ENCODE results near the gene IGSF9B.

IGSF9B gene

GRCh38 chr11:133955081-133955891 is 1.5 kb downstream of the IGSF9B start:
- no peak for DNase-seq (ENCODE audit: low read depth in 4 of 4, low spot score in 1 of 4)

GRCh38 chr11:133953999-133954398 is 2.8 kb downstream of the IGSF9B start:
- DNase-seq (ENCODE audit: low read depth in 4 of 4, low spot score in 1 of 4), result no peak

GRCh38 chr11:133953547-133953946 is 3.2 kb downstream of the IGSF9B start:
- no peak for DNase-seq (ENCODE audit: low read depth in 4 of 4, low spot score in 1 of 4)

- DNase-seq (ENCODE audit: low read depth in 4 of 4, low spot score in 1 of 4), result no peak
Measured at GRCh38 chr11:133952199-133953190, 4.3 kb downstream of the IGSF9B start.

- DNase-seq (ENCODE audit: low read depth in 4 of 4, low spot score in 1 of 4), result no peak
Measured at GRCh38 chr11:133951327-133952198, 5.2 kb downstream of the IGSF9B start.

GRCh38 chr11:133950874-133951326 is 5.9 kb downstream of the IGSF9B start:
- DNase-seq (ENCODE audit: low read depth in 4 of 4, low spot score in 1 of 4), result no peak

- DNase-seq (ENCODE audit: low read depth in 4 of 4, low spot score in 1 of 4), result no peak
Measured at GRCh38 chr11:133950421-133950820, 6.3 kb downstream of the IGSF9B start.

GRCh38 chr11:133949129-133949528 is 7.6 kb downstream of the IGSF9B start:
- no peak for DNase-seq (ENCODE audit: low read depth in 4 of 4, low spot score in 1 of 4)

- DNase-seq (ENCODE audit: low read depth in 4 of 4, low spot score in 1 of 4), result no peak
Measured at GRCh38 chr11:133948711-133949110, 8.1 kb downstream of the IGSF9B start.

- no peak for DNase-seq (ENCODE audit: low read depth in 4 of 4, low spot score in 1 of 4)
Measured at GRCh38 chr11:133947321-133947756, 9.4 kb downstream of the IGSF9B start.

GRCh38 chr11:133946541-133947318 is 10.0 kb downstream of the IGSF9B start:
- DNase-seq (ENCODE audit: low read depth in 4 of 4, low spot score in 1 of 4), result no peak

- DNase-seq (ENCODE audit: low read depth in 4 of 4, low spot score in 1 of 4), result no peak
Measured at GRCh38 chr11:133946051-133946450, 10.7 kb downstream of the IGSF9B start.

GRCh38 chr11:133945087-133945974 is 11.4 kb downstream of the IGSF9B start:
- DNase-seq (ENCODE audit: low read depth in 4 of 4, low spot score in 1 of 4), result peak in 3 of 4 experiments; percentile 53 to 76 (median 62)

GRCh38 chr11:133943950-133944698 is 12.6 kb downstream of the IGSF9B start:
- no peak for DNase-seq (ENCODE audit: low read depth in 4 of 4, low spot score in 1 of 4)

- no peak for DNase-seq (ENCODE audit: low read depth in 4 of 4, low spot score in 1 of 4)
Measured at GRCh38 chr11:133942577-133942976, 14.2 kb downstream of the IGSF9B start.

- no peak for DNase-seq (ENCODE audit: low read depth in 4 of 4, low spot score in 1 of 4)
Measured at GRCh38 chr11:133941546-133941945, 15.2 kb downstream of the IGSF9B start.

- DNase-seq (ENCODE audit: low read depth in 4 of 4, low spot score in 1 of 4), result no peak
Measured at GRCh38 chr11:133940034-133940433, 16.7 kb downstream of the IGSF9B start.

- no peak for DNase-seq (ENCODE audit: low read depth in 4 of 4, low spot score in 1 of 4)
Measured at GRCh38 chr11:133939558-133939957, 17.2 kb downstream of the IGSF9B start.
